Endothelial cell of umbilical vein (primary cell): ENCODE results near the gene RGS7BP. TPM values are rescaled to one million over a fixed set of nuclear protein-coding genes. Genes with fewer than 3 reads are reported as not detected.

ENCODE experiments used
- BruUV-seq: library from RNA; stranded (reverse); fragments of 400-500 nt; replicated peaks from 2 replicates; lab custom pipeline; 2021; lab: Mats Ljungman, UMichigan
- CTCF ChIA-PET: fragments of 300-600, 350-600 bp; sonication (Branson Sonifier 250); formaldehyde crosslinking; loops from one replicate; lab custom pipeline; 2021; ENCODE audit warnings: antibody characterized with exemption, inconsistent platforms; lab: Charles Lee
- POLR2A ChIA-PET: fragments of 300-600, 350-600 bp; sonication (Branson Sonifier 250); formaldehyde crosslinking; loops from one replicate; lab custom pipeline; 2021; ENCODE audit warnings: antibody characterized with exemption, inconsistent platforms; lab: Charles Lee
- DNase-seq: peaks from one replicate; pipeline ENCODE4 v3.0.0-alpha.2; 2011; ENCODE audit warnings: low read depth, low spot score
- FAIRE-seq: peaks from 2 replicates; lab custom pipeline; 2011; peaks lifted over from hg19 to GRCh38; lab: Jason Lieb, UNC
- H2AFZ ChIP-seq: 2 replicates; pipeline ENCODE4 v1.6.0; 2012; ENCODE audit warnings: low read depth, low read length, control low read depth, inconsistent platforms
- H3K27ac ChIP-seq: 2 replicates; pipeline ENCODE4 v1.5.1; 2011; ENCODE audit warnings: low read depth, mild to moderate bottlenecking, control low read depth, low read length, moderate library complexity; ENCODE audit not compliant: insufficient read depth
- H3K27me3 ChIP-seq, 2 experiments: 2 replicates each; pipeline versions ENCODE4 v1.6.0 to v1.6.1; 2011; ENCODE audit warnings: low read length in 2 of 2, mixed read lengths in 1 of 2; ENCODE audit not compliant: control insufficient read depth in 2 of 2, insufficient read depth in 2 of 2
- H3K36me3 ChIP-seq, 2 experiments: 2 replicates in 1 of 2; 3 replicates in 1 of 2; pipeline ENCODE4 v1.5.1; 2011; ENCODE audit warnings: low read length in 2 of 2, mild to moderate bottlenecking in 1 of 2, moderate library complexity in 1 of 2; ENCODE audit not compliant: control insufficient read depth in 2 of 2, insufficient read depth in 2 of 2; ENCODE audit errors: extremely low read depth in 1 of 2
- H3K4me1 ChIP-seq: 3 replicates; pipeline ENCODE4 v1.5.1; 2011; ENCODE audit warnings: mild to moderate bottlenecking, low read length; ENCODE audit not compliant: control insufficient read depth, insufficient read depth; ENCODE audit errors: extremely low read depth
- H3K4me2 ChIP-seq: 2 replicates; pipeline ENCODE4 v1.6.1; 2011; ENCODE audit warnings: low read length, control low read depth, mixed read lengths; ENCODE audit not compliant: insufficient read depth
- H3K4me3 ChIP-seq, 3 experiments: fragments of 200-600 bp in 1 of 3; sonication (generic), shearing (Covaris generic) in 1 of 3; replicated peaks in 1 of 3; 2 replicates each; pipeline ENCODE4 v1.5.1; 2011 to 2016; ENCODE audit warnings: control low read depth in 3 of 3, low read length in 3 of 3, mild to moderate bottlenecking in 2 of 3, inconsistent platforms in 1 of 3, low read depth in 1 of 3, moderate library complexity in 1 of 3; ENCODE audit not compliant: insufficient read depth in 1 of 3
- H3K79me2 ChIP-seq: 2 replicates; pipeline ENCODE4 v1.6.0; 2012; ENCODE audit warnings: low read length, inconsistent platforms; ENCODE audit not compliant: control insufficient read depth, insufficient read depth
- H3K9ac ChIP-seq: replicated peaks from 2 replicates; pipeline ENCODE3; 2011; ENCODE audit warnings: low read length, control low read depth; ENCODE audit not compliant: insufficient read depth; ENCODE audit errors: extremely low read depth
- H3K9me1 ChIP-seq: replicated peaks from 3 replicates; pipeline ENCODE4 v1.6.0; 2011; ENCODE audit warnings: mild to moderate bottlenecking, low read length; ENCODE audit not compliant: control insufficient read depth, insufficient read depth; ENCODE audit errors: extremely low read depth
- H3K9me3 ChIP-seq: replicated peaks from 2 replicates; pipeline ENCODE4 v1.5.1; 2012; ENCODE audit warnings: low read length, inconsistent platforms; ENCODE audit not compliant: control insufficient read depth, insufficient read depth
- H4K20me1 ChIP-seq: replicated peaks from 2 replicates; pipeline ENCODE3; 2011; ENCODE audit warnings: mild to moderate bottlenecking, low read length; ENCODE audit not compliant: control insufficient read depth, insufficient read depth; ENCODE audit errors: extremely low read depth
- FOS ChIP-seq: IDR thresholded peaks from 2 replicates; pipeline ENCODE4 v1.6.1; 2011; ENCODE audit warnings: mild to moderate bottlenecking, low read length, moderate library complexity, borderline replicate concordance; ENCODE audit not compliant: insufficient read depth
- GATA2 ChIP-seq: IDR thresholded peaks from 2 replicates; pipeline ENCODE4 v1.7.0; 2011; ENCODE audit warnings: low read depth, mild to moderate bottlenecking, moderate library complexity, mixed read lengths, low read length; ENCODE audit not compliant: insufficient read length, insufficient read depth
- JUN ChIP-seq: IDR thresholded peaks from 2 replicates; pipeline ENCODE4 v1.6.1; 2011; ENCODE audit warnings: borderline replicate concordance, low read depth; ENCODE audit not compliant: insufficient read length, insufficient read depth
- POLR2A ChIP-seq: IDR thresholded peaks from 2 replicates; pipeline ENCODE4 v1.6.1; 2012; ENCODE audit warnings: low read depth, mild to moderate bottlenecking, control low read depth, low read length
- dilution Hi-C: fragments of 300-500 bp; cut with MboI; formaldehyde crosslinking; loops from one replicate; pipeline ENCODE4 v1.15.0; 2019; ENCODE audit warnings: low sequenced_read_pairs; ENCODE audit not compliant: extremely low pct_ligation_motif_present
- intact Hi-C: fragments of 100-400 bp; cut with micrococcal nuclease; formaldehyde crosslinking; loops from one replicate; pipeline ENCODE4 v1.10.0; 2022
- polyA plus RNA-seq, 4 experiments: library from polyadenylated mRNA; depleted of rRNA in 3 of 4; stranded (reverse) in 3 of 4; unstranded in 1 of 4; fragments of >200 nt; gene quantifications; 2 replicates each; pipeline versions ENCODE4 v1.2.1 to v1.2.3, GENCODE V29; 2011 to 2012; ENCODE audit warnings: missing spikeins in 1 of 4
- total RNA-seq: library from RNA; stranded (reverse); gene quantifications from 2 replicates; pipeline ENCODE4 v1.2.3, GENCODE V29; 2021
- TF ChIP-seq, protein P1 (sequence below): IDR thresholded peaks from 2 replicates; pipeline ENCODE4 v1.6.1; 2011; ENCODE audit not compliant: insufficient read depth, insufficient read length

RGS7BP gene
- total and polyA plus RNA-seq, 2 donors (not counting 3 experiments of a cell fraction or from before 2014, with no cell fraction given) = 0.51 to 2.0 TPM

DNA sequence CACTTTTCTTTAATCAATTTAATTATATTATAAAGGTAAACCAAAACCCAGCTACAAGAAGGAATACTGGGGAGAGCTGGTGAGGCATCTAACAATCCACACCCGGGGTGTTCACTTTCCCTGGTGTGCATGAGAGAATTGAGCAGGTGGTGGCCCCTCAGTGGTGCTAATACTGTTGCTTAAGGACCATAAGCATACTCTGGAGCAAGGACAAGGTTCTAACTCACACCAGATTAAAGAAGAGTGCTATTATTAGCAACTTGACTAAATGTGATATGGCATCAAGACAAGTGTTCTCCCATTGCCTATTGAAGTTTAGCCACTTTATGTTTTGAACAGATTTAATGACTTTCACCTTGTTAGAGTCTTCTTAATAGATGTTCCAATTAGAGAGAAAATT lies 8.8 kb downstream of the RGS7BP start:
- no peak overlapping the region for H3K27ac ChIP-seq

GRCh38 chr5:64516216-64516615 lies 10.4 kb downstream of the RGS7BP start:
- no peak for TF ChIP-seq FOS
- no TSS peak for BruUV-seq
- Histone ChIP-seq H3K9ac (no peak overlapping the region), H3K4me2 (no peak overlapping the region), H3K4me3 (no peak overlapping the region), H3K4me1 (no peaks in the 10 kb centered on the region), H4K20me1 (no peaks in the 10 kb centered on the region), H3K36me3 (no peaks in the 10 kb centered on the region), H3K9me1 (no peaks in the 10 kb centered on the region), H2AFZ (no peak overlapping the region), H3K79me2 (no peaks in the 10 kb centered on the region), H3K9me3 (no peaks in the 10 kb centered on the region), H3K27me3 (no peaks in the 10 kb centered on the region), H3K27ac (no peak overlapping the region)
- FAIRE-seq (no peak), DNase-seq (no peak)
- dilution Hi-C loops (no loop called here), intact Hi-C loops (no loop called here)
- ChIA-PET CTCF (no interaction called here), POLR2A (no interaction called here)

More for the DNA sequence above, 8.8 kb downstream of the RGS7BP start:
- Histone ChIP-seq H2AFZ (no peak overlapping the region), H3K4me2 (no peak overlapping the region), H3K27me3 (no peaks in the 10 kb centered on the region), H3K36me3 (no peaks in the 10 kb centered on the region), H3K4me1 (peaks cover 13% of the 10 kb centered on the region), H3K9me1 (no peaks in the 10 kb centered on the region), H3K9me3 (no peaks in the 10 kb centered on the region), H3K79me2 (no peaks in the 10 kb centered on the region), H4K20me1 (no peaks in the 10 kb centered on the region), H3K9ac (no peak overlapping the region), H3K4me3 (no peak overlapping the region)
- ChIA-PET POLR2A (no interaction called here), CTCF (interaction anchor here (1.4 kb wide), 1 partner anchor 9 kb away, joined by 3 read pairs; the partner anchor contains the start of gene RGS7BP)
- no peak for TF ChIP-seq FOS
- no peak for TF ChIP-seq GATA2
- TF ChIP-seq, protein P1, sequence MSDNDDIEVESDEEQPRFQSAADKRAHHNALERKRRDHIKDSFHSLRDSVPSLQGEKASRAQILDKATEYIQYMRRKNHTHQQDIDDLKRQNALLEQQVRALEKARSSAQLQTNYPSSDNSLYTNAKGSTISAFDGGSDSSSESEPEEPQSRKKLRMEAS = no peak
- TF ChIP-seq POLR2A = no peak
- no peak for TF ChIP-seq JUN
- no TSS peak for BruUV-seq
- DNase-seq (no peak), FAIRE-seq (no peak)
- dilution Hi-C loops (no loop called here), intact Hi-C loops (no loop called here)
